CD14-positive monocyte (primary cell): Measurements from ENCODE around the gene CNTNAP5. TPM values are rescaled to one million over a fixed set of nuclear protein-coding genes. Genes with fewer than 3 reads are reported as not detected.

Source experiments
- DNase-seq, 3 donors: peaks; one replicate each; pipeline ENCODE4 v3.0.0-alpha.2; 2011 to 2022
- H2AFZ ChIP-seq: 2 replicates; pipeline ENCODE4 v1.6.0; 2012; ENCODE audit warnings: mild to moderate bottlenecking, low read depth, low read length, inconsistent platforms; ENCODE audit not compliant: insufficient read depth, poor library complexity, severe bottlenecking
- H3K27ac ChIP-seq, 2 donors: 1 replicate in 1 of 2; 2 replicates in 1 of 2; pipeline ENCODE4 v1.5.1; 2012 to 2013; ENCODE audit warnings: low read length in 2 of 2, control low read depth in 1 of 2, inconsistent platforms in 1 of 2, low read depth in 1 of 2, mild to moderate bottlenecking in 1 of 2
- H3K27me3 ChIP-seq, 2 donors: one replicate each; pipeline versions ENCODE4 v1.6.0 to v1.6.1; 2011 to 2013; ENCODE audit warnings: low read length in 2 of 2; ENCODE audit not compliant: control insufficient read depth in 2 of 2, insufficient read depth in 2 of 2
- H3K36me3 ChIP-seq, 2 donors: replicated peaks in 1 of 2; 1 replicate in 1 of 2; 2 replicates in 1 of 2; pipeline versions ENCODE4 v1.5.1 to v1.6.1; 2012 to 2013; ENCODE audit warnings: low read length in 2 of 2, control low read depth in 1 of 2, inconsistent platforms in 1 of 2, mild to moderate bottlenecking in 1 of 2; ENCODE audit not compliant: insufficient read depth in 2 of 2, control insufficient read depth in 1 of 2
- H3K4me1 ChIP-seq, 2 donors: 1 replicate in 1 of 2; 2 replicates in 1 of 2; pipeline versions ENCODE4 v1.5.1 to v1.6.1; 2012 to 2013; ENCODE audit warnings: low read length in 2 of 2, control low read depth in 1 of 2, inconsistent platforms in 1 of 2, mild to moderate bottlenecking in 1 of 2, moderate library complexity in 1 of 2; ENCODE audit not compliant: insufficient read depth in 2 of 2, control insufficient read depth in 1 of 2
- H3K4me2 ChIP-seq: replicated peaks from 2 replicates; pipeline ENCODE3; 2012; ENCODE audit warnings: low read length, moderate library complexity, mild to moderate bottlenecking; ENCODE audit not compliant: poor library complexity, severe bottlenecking; ENCODE audit errors: extremely low read depth
- H3K4me3 ChIP-seq, 3 experiments: fragments of 200-600 bp in 1 of 3; sonication (generic) in 1 of 3; replicated peaks in 1 of 3; 1 replicate in 2 of 3; 2 replicates in 1 of 3; pipeline ENCODE4 v1.5.1; 2011 to 2013; ENCODE audit warnings: low read length in 3 of 3, mild to moderate bottlenecking in 3 of 3, control low read depth in 2 of 3, low read depth in 2 of 3, inconsistent platforms in 1 of 3, moderate library complexity in 1 of 3
- H3K79me2 ChIP-seq: 2 replicates; pipeline ENCODE4 v1.6.0; 2012; ENCODE audit warnings: mild to moderate bottlenecking, control low read depth, inconsistent platforms, low read length, moderate library complexity; ENCODE audit not compliant: insufficient read depth
- H3K9ac ChIP-seq: 2 replicates; pipeline ENCODE4 v1.6.0; 2017; ENCODE audit warnings: low read length, mild to moderate bottlenecking; ENCODE audit not compliant: insufficient read depth, poor library complexity, severe bottlenecking
- H3K9me3 ChIP-seq, 2 donors: replicated peaks in 1 of 2; 1 replicate in 1 of 2; 2 replicates in 1 of 2; pipeline versions ENCODE4 v1.5.1 to v1.6.1; 2012 to 2013; ENCODE audit warnings: low read length in 2 of 2, control low read depth in 1 of 2; ENCODE audit not compliant: control insufficient read depth in 1 of 2, insufficient read depth in 1 of 2
- H4K20me1 ChIP-seq: 2 replicates; pipeline ENCODE4 v1.6.0; 2012; ENCODE audit warnings: mild to moderate bottlenecking, low read length, control low read depth, moderate library complexity; ENCODE audit not compliant: insufficient read depth
- H3K27ac Mint-ChIP-seq, 7 donors: one replicate each; pipeline ENCODE4 v1.8.0; 2020; ENCODE audit warnings: mild to moderate bottlenecking in 7 of 7, mixed read lengths in 7 of 7, moderate library complexity in 6 of 7, inconsistent platforms in 2 of 7
- H3K27me3 Mint-ChIP-seq, 3 donors: one replicate each; pipeline ENCODE4 v1.8.0; 2021 to 2022; ENCODE audit warnings: low read depth in 3 of 3, mild to moderate bottlenecking in 3 of 3, mixed read lengths in 3 of 3, moderate library complexity in 3 of 3, inconsistent platforms in 1 of 3
- H3K36me3 Mint-ChIP-seq, 2 donors: one replicate each; pipeline ENCODE4 v1.8.0; 2020; ENCODE audit warnings: mixed read lengths in 2 of 2, inconsistent platforms in 1 of 2, mild to moderate bottlenecking in 1 of 2
- H3K4me1 Mint-ChIP-seq: one replicate; pipeline ENCODE4 v1.8.0; 2020; ENCODE audit warnings: mild to moderate bottlenecking, mixed read lengths
- H3K4me3 Mint-ChIP-seq, 2 donors: one replicate each; pipeline ENCODE4 v1.8.0; 2020; ENCODE audit warnings: mild to moderate bottlenecking in 2 of 2, mixed read lengths in 2 of 2, moderate library complexity in 1 of 2
- H3K9me3 Mint-ChIP-seq, 7 donors: one replicate each; pipeline ENCODE4 v1.8.0; 2020 to 2022; ENCODE audit warnings: mixed read lengths in 7 of 7, mild to moderate bottlenecking in 6 of 7, moderate library complexity in 6 of 7, inconsistent platforms in 2 of 7
- CTCF ChIP-seq: fragments of 200-600 bp; IDR thresholded peaks from one replicate; pipeline ENCODE4 v1.8.0; 2022; ENCODE audit warnings: antibody characterized with exemption, mild to moderate bottlenecking
- intact Hi-C, 2 donors: fragments of 100-400 bp; cut with micrococcal nuclease; formaldehyde crosslinking; loops; one replicate each; pipeline versions ENCODE4 v1.15.0 to v1.15.1; 2023
- polyA plus RNA-seq, 3 donors: library from polyadenylated mRNA; depleted of rRNA in 1 of 3; unstranded in 2 of 3; stranded (reverse) in 1 of 3; fragments of 300-500 nt in 2 of 3; fragments of >200 nt in 1 of 3; fragmentation: Illumina TruSeq in 2 of 3; gene quantifications; 1 replicate in 2 of 3; 2 replicates in 1 of 3; pipeline ENCODE4 v1.2.3, GENCODE V29; 2012 to 2021

Gene CNTNAP5
- polyA plus RNA-seq, 3 donors = not detected

- Histone ChIP-seq H3K36me3 (no peaks in the 10 kb centered on the region), H3K4me3 (no peak overlapping the region), H3K9me3 (no peaks in the 10 kb centered on the region), H3K4me2 (no peak overlapping the region), H3K27me3 (no peaks in the 10 kb centered on the region), H3K27ac (no peak overlapping the region), H4K20me1 (no peaks in the 10 kb centered on the region), H3K9ac (no peak overlapping the region), H3K4me1 (no peaks in the 10 kb centered on the region), H3K79me2 (no peaks in the 10 kb centered on the region), H2AFZ (no peak overlapping the region)
- peaks cover 0 to 6% (median 2%) of the 10 kb centered on the region in 7 donors for H3K9me3 Mint-ChIP-seq
- intact Hi-C loops = no loop called here
- H3K4me1 Mint-ChIP-seq = no peaks in the 10 kb centered on the region
- no peak for TF ChIP-seq CTCF
- H3K27ac Mint-ChIP-seq = no peak overlapping the region
- DNase-seq = no peak
- H3K4me3 Mint-ChIP-seq = no peak overlapping the region
- no peaks in the 10 kb centered on the region for H3K36me3 Mint-ChIP-seq
- peaks cover 0 to 1% (median 0%) of the 10 kb centered on the region in 3 donors for H3K27me3 Mint-ChIP-seq
Measured at GRCh38 chr2:124566518-124566970, 541.5 kb downstream of the CNTNAP5 start.

- intact Hi-C loops = no loop called here
- H3K4me1 Mint-ChIP-seq = no peaks in the 10 kb centered on the region
- H3K4me2 ChIP-seq = no peak overlapping the region
- H3K4me3 Mint-ChIP-seq = no peak overlapping the region
- H3K36me3 ChIP-seq = no peaks in the 10 kb centered on the region
- H3K9ac ChIP-seq = no peak overlapping the region
- no peaks in the 10 kb centered on the region for H3K4me1 ChIP-seq
- H3K27ac ChIP-seq = no peak overlapping the region
- no peak overlapping the region for H2AFZ ChIP-seq
- peaks cover 0 to 8% (median 2%) of the 10 kb centered on the region in 7 donors for H3K9me3 Mint-ChIP-seq
- no peaks in the 10 kb centered on the region for H3K9me3 ChIP-seq
- H3K36me3 Mint-ChIP-seq = no peaks in the 10 kb centered on the region
- H3K27ac Mint-ChIP-seq = no peak overlapping the region
- no peak overlapping the region for H3K4me3 ChIP-seq
- no peaks in the 10 kb centered on the region for H3K27me3 ChIP-seq
- H3K27me3 Mint-ChIP-seq = peaks cover 0 to 1% (median 0%) of the 10 kb centered on the region in 3 donors
- H3K79me2 ChIP-seq = no peaks in the 10 kb centered on the region
- no peak for TF ChIP-seq CTCF
- no peaks in the 10 kb centered on the region for H4K20me1 ChIP-seq
- no peak for DNase-seq
Measured at GRCh38 chr2:124570872-124571271, 545.8 kb downstream of the CNTNAP5 start.
